Activated CD4-positive, alpha-beta T cell treated with anti-CD3 and anti-CD28 coated beads for 48 hours (primary cell): Measurements from ENCODE around the gene POU6F2.

ENCODE experiments used
- DNase-seq: peaks from one replicate; pipeline ENCODE4 v3.0.0-alpha.2; 2020

POU6F2 gene

GRCh38 chr7:39069896-39070881 is 92.5 kb downstream of the POU6F2 start:
- DNase-seq: no peak

- DNase-seq: no peak
Measured at GRCh38 chr7:39071116-39071515, 93.4 kb downstream of the POU6F2 start.

- DNase-seq: no peak
Measured at GRCh38 chr7:39073432-39073831, 95.7 kb downstream of the POU6F2 start.

GRCh38 chr7:39075210-39075609 is 97.5 kb downstream of the POU6F2 start:
- DNase-seq: no peak

GRCh38 chr7:39083781-39084180 is 106.1 kb downstream of the POU6F2 start:
- DNase-seq: no peak

- no peak for DNase-seq
Measured at GRCh38 chr7:39084349-39084748, 106.6 kb downstream of the POU6F2 start.

GRCh38 chr7:39085189-39085588 is 107.5 kb downstream of the POU6F2 start:
- DNase-seq: no peak

GRCh38 chr7:39085590-39086049 is 107.9 kb downstream of the POU6F2 start:
- no peak for DNase-seq

- no peak for DNase-seq
Measured at GRCh38 chr7:39086638-39087360, 109.1 kb downstream of the POU6F2 start.

- no peak for DNase-seq
Measured at GRCh38 chr7:39088730-39089593, 111.3 kb downstream of the POU6F2 start.

GRCh38 chr7:39091145-39091544 is 113.4 kb downstream of the POU6F2 start:
- DNase-seq: no peak

- DNase-seq: no peak
Measured at GRCh38 chr7:39091774-39092173, 114.1 kb downstream of the POU6F2 start.

- DNase-seq: no peak
Measured at GRCh38 chr7:39094731-39095130, 117.0 kb downstream of the POU6F2 start.

- no peak for DNase-seq
Measured at GRCh38 chr7:39095875-39096619, 118.3 kb downstream of the POU6F2 start.

GRCh38 chr7:39098506-39098905 is 120.8 kb downstream of the POU6F2 start:
- no peak for DNase-seq

- no peak for DNase-seq
Measured at GRCh38 chr7:39099146-39099545, 121.4 kb downstream of the POU6F2 start.

GRCh38 chr7:39100270-39100669 is 122.6 kb downstream of the POU6F2 start:
- no peak for DNase-seq

- no peak for DNase-seq
Measured at GRCh38 chr7:39102234-39102633, 124.5 kb downstream of the POU6F2 start.

GRCh38 chr7:39105720-39106119 is 128.0 kb downstream of the POU6F2 start:
- DNase-seq: no peak

- DNase-seq: no peak
Measured at GRCh38 chr7:39125846-39126245, 148.1 kb downstream of the POU6F2 start.

- no peak for DNase-seq
Measured at GRCh38 chr7:39127058-39127457, 149.3 kb downstream of the POU6F2 start.

GRCh38 chr7:39128287-39128843 is 150.7 kb downstream of the POU6F2 start:
- DNase-seq: no peak
